ENCODE measurements around the gene SPTLC3. TPM values are rescaled to one million over a fixed set of nuclear protein-coding genes. Genes with fewer than 3 reads are reported as not detected.
A peak's percentile ranks its signal among the peaks of the same experiment; 100 is the strongest.

SPTLC3 gene
- total and polyA plus RNA-seq, 2 donors (not counting 1 experiment from before 2014, with no cell fraction given), result 4.0 TPM

DNA sequence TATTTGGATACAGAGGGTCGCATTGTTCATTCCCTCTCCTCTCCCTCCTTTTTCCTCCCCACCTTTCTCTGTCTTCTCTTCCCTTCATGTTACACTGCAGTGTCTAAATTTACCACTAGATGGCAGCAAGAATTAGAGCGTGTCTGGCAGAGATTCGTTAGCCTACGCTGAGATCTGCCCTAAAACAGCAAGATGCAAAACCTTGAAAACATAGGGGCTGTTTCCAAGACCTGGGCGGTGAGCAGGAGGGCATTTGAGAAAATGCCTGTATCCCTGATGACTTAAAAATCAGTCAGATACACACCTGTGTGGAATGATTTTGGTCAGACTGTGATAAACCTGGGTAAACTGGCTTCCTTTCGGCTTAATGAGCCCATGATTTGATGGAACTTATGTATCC is 110.8 kb downstream of the SPTLC3 start:
- H3K79me2 ChIP-seq (ENCODE audit: control insufficient read depth, insufficient read depth, low read length), result no peaks in the 10 kb centered on the region
- no peak overlapping the region for H3K27ac ChIP-seq (ENCODE audit: insufficient read depth, low read length)
- peak; percentile 34 to 73 for DNase-seq (ENCODE audit: low read depth in 2 of 2)

DNA sequence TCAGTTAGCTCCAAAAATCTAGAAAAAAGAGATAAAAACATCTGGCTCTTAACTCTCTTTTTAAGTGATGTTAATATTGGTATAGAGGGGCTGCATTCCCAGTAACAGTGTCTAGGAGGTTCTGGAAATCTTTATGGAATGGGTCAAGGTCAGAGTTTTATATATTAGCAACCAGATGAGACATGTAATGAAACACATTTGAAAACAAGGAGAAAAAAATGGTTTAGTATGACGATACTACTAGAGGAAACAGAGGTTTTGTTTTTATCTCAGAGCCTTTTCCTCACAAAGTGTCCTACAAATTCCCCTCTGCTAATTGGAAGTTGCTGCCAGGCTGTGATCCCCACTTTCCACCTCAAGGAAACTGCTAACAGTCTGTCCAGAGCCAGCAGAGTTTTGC is 111.7 kb downstream of the SPTLC3 start:
- no peak overlapping the region for H3K9ac ChIP-seq (ENCODE audit: insufficient read depth, low read length)
- no peaks in the 10 kb centered on the region for H3K36me3 ChIP-seq (ENCODE audit: control insufficient read depth, insufficient read depth, low read length)
- no peak overlapping the region for H2AFZ ChIP-seq (ENCODE audit: low read length)
- TF ChIP-seq EZH2 (IDR thresholded peaks at IDR 0.05; ENCODE audit: low read length, missing control alignments), result no peak
- TF ChIP-seq, protein P1, sequence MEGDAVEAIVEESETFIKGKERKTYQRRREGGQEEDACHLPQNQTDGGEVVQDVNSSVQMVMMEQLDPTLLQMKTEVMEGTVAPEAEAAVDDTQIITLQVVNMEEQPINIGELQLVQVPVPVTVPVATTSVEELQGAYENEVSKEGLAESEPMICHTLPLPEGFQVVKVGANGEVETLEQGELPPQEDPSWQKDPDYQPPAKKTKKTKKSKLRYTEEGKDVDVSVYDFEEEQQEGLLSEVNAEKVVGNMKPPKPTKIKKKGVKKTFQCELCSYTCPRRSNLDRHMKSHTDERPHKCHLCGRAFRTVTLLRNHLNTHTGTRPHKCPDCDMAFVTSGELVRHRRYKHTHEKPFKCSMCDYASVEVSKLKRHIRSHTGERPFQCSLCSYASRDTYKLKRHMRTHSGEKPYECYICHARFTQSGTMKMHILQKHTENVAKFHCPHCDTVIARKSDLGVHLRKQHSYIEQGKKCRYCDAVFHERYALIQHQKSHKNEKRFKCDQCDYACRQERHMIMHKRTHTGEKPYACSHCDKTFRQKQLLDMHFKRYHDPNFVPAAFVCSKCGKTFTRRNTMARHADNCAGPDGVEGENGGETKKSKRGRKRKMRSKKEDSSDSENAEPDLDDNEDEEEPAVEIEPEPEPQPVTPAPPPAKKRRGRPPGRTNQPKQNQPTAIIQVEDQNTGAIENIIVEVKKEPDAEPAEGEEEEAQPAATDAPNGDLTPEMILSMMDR (conservative IDR thresholded peaks at IDR 0.05 in 1 of 2, IDR thresholded peaks at IDR 0.05 in 1 of 2; ENCODE audit: low read depth in 1 of 2, low read length in 2 of 2), result no peak
- no peaks in the 10 kb centered on the region for H4K20me1 ChIP-seq (ENCODE audit: control insufficient read depth, extremely low read depth, insufficient read depth, low read length)
- no peaks in the 10 kb centered on the region for H3K9me3 ChIP-seq (ENCODE audit: control insufficient read depth, insufficient read depth, low read depth, low read length)
- no peak overlapping the region for H3K4me3 ChIP-seq (replicated peaks in 1 of 4; ENCODE audit: control extremely low read depth in 1 of 4, insufficient read depth in 1 of 4, low read depth in 3 of 4, low read length in 4 of 4)
- H3K79me2 ChIP-seq (ENCODE audit: control insufficient read depth, insufficient read depth, low read length), result no peaks in the 10 kb centered on the region
- no peaks in the 10 kb centered on the region for H3K27me3 ChIP-seq (ENCODE audit: control insufficient read depth, insufficient read depth, low read length)
- H3K27ac ChIP-seq (ENCODE audit: insufficient read depth, low read length), result no peak overlapping the region
- no peak overlapping the region for H3K4me2 ChIP-seq (ENCODE audit: extremely low read depth, insufficient read depth, low read length)
- H3K4me1 ChIP-seq (ENCODE audit: control insufficient read depth, extremely low read depth, insufficient read depth, low read length), result no peaks in the 10 kb centered on the region
- DNase-seq (ENCODE audit: low read depth in 2 of 2), result no peak

More for the DNA sequence above, 110.8 kb downstream of the SPTLC3 start:
- no peaks in the 10 kb centered on the region for H3K4me1 ChIP-seq (ENCODE audit: control insufficient read depth, extremely low read depth, insufficient read depth, low read length)
- TF ChIP-seq EZH2 (IDR thresholded peaks at IDR 0.05; ENCODE audit: low read length, missing control alignments), result no peak
- TF ChIP-seq, protein P1 (conservative IDR thresholded peaks at IDR 0.05 in 1 of 2, IDR thresholded peaks at IDR 0.05 in 1 of 2; ENCODE audit: low read depth in 1 of 2, low read length in 2 of 2), result peak; percentile 90 to 94
- H2AFZ ChIP-seq (ENCODE audit: low read length), result no peak overlapping the region
- H3K36me3 ChIP-seq (ENCODE audit: control insufficient read depth, insufficient read depth, low read length), result no peaks in the 10 kb centered on the region
- H4K20me1 ChIP-seq (ENCODE audit: control insufficient read depth, extremely low read depth, insufficient read depth, low read length), result no peaks in the 10 kb centered on the region
- H3K9ac ChIP-seq (ENCODE audit: insufficient read depth, low read length), result no peak overlapping the region
- H3K4me3 ChIP-seq (replicated peaks in 1 of 4; ENCODE audit: control extremely low read depth in 1 of 4, insufficient read depth in 1 of 4, low read depth in 3 of 4, low read length in 4 of 4), result no peak overlapping the region
- no peaks in the 10 kb centered on the region for H3K27me3 ChIP-seq (ENCODE audit: control insufficient read depth, insufficient read depth, low read length)
- no peak overlapping the region for H3K4me2 ChIP-seq (ENCODE audit: extremely low read depth, insufficient read depth, low read length)
- H3K9me3 ChIP-seq (ENCODE audit: control insufficient read depth, insufficient read depth, low read depth, low read length), result no peaks in the 10 kb centered on the region

DNA sequence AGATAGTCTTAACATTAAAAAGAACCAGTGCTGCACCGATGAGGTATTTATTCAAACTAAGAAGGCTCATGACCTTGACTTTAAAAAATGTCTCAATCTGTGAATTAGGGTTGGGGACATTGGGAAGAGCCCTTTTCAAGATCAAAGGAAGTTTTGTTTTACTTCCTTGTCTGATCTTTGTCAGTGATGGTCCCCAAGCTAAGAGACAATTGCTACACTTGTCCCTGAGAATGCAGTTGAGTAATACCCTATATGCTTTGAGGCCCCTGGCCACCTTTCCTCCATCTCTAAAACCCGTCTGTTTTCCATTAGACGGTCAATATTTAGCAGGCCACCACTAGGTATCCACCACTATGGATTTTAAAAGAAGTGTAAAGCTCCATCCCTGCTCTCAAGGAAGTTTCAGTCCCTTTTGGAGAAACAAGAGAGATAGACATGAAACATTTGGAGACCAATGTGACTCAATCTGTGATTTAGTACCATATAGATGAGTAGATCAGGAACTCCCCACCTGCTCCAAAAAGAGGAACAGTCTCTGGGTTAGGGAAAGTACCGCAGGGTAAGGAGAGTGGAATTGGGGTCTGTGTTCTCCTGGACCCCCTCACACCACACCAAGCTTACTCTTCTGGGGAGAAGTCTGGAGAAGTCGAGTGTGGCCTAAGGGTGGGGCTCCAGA is 113.2 kb downstream of the SPTLC3 start:
- no peaks in the 10 kb centered on the region for H3K27me3 ChIP-seq (ENCODE audit: control insufficient read depth, insufficient read depth, low read length)
- no peak overlapping the region for H3K4me2 ChIP-seq (ENCODE audit: extremely low read depth, insufficient read depth, low read length)
- TF ChIP-seq, protein P1 (conservative IDR thresholded peaks at IDR 0.05 in 1 of 2, IDR thresholded peaks at IDR 0.05 in 1 of 2; ENCODE audit: low read depth in 1 of 2, low read length in 2 of 2), result no peak
- H3K79me2 ChIP-seq (ENCODE audit: control insufficient read depth, insufficient read depth, low read length), result no peaks in the 10 kb centered on the region
- H3K36me3 ChIP-seq (ENCODE audit: control insufficient read depth, insufficient read depth, low read length), result no peaks in the 10 kb centered on the region
- H2AFZ ChIP-seq (ENCODE audit: low read length), result no peak overlapping the region
- DNase-seq (ENCODE audit: low read depth in 2 of 2), result no peak
- H3K27ac ChIP-seq (ENCODE audit: insufficient read depth, low read length), result no peak overlapping the region
- no peak overlapping the region for H3K4me3 ChIP-seq (replicated peaks in 1 of 4; ENCODE audit: control extremely low read depth in 1 of 4, insufficient read depth in 1 of 4, low read depth in 3 of 4, low read length in 4 of 4)
- H3K9me3 ChIP-seq (ENCODE audit: control insufficient read depth, insufficient read depth, low read depth, low read length), result no peaks in the 10 kb centered on the region
- no peak overlapping the region for H3K9ac ChIP-seq (ENCODE audit: insufficient read depth, low read length)
- no peaks in the 10 kb centered on the region for H4K20me1 ChIP-seq (ENCODE audit: control insufficient read depth, extremely low read depth, insufficient read depth, low read length)
- H3K4me1 ChIP-seq (ENCODE audit: control insufficient read depth, extremely low read depth, insufficient read depth, low read length), result no peaks in the 10 kb centered on the region

Data from fibroblast of lung (primary cell).